DND-41 (cell line): ENCODE data around the gene ESYT3.

Experiments
- ATAC-seq: fragments of 200-7000 bp; cut with Tn5 transposase; 3 replicates; pipeline ENCODE4 v1.9.1; 2021; ENCODE audit warnings: low read depth; ENCODE audit not compliant: insufficient read depth
- DNase-seq: peaks from one replicate; pipeline ENCODE4 v3.0.0-alpha.2; 2020
- H2AFZ ChIP-seq: 2 replicates; pipeline ENCODE4 v1.6.0; 2012; ENCODE audit warnings: low read depth, low read length
- H3K27ac ChIP-seq: 2 replicates; pipeline ENCODE4 v1.5.1; 2012; ENCODE audit warnings: low read length, inconsistent platforms
- H3K27me3 ChIP-seq: fragments of 200-600 bp; sonication (generic); 2 replicates; pipeline ENCODE4 v1.6.0; 2012; ENCODE audit warnings: low read length, mild to moderate bottlenecking, inconsistent platforms; ENCODE audit not compliant: insufficient read depth, poor library complexity
- H3K36me3 ChIP-seq: 2 replicates; pipeline ENCODE4 v1.5.1; 2012; ENCODE audit warnings: low read length, inconsistent platforms; ENCODE audit not compliant: insufficient read depth
- H3K4me1 ChIP-seq: 2 replicates; pipeline ENCODE4 v1.5.1; 2012; ENCODE audit warnings: mild to moderate bottlenecking, low read length; ENCODE audit not compliant: insufficient read depth
- H3K4me2 ChIP-seq: 2 replicates; pipeline ENCODE4 v1.6.0; 2012; ENCODE audit warnings: mild to moderate bottlenecking, moderate library complexity, low read length, inconsistent platforms; ENCODE audit not compliant: insufficient read depth
- H3K4me3 ChIP-seq, 2 experiments: fragments of 200-600 bp in 1 of 2; shearing (Covaris generic) in 1 of 2; 2 replicates each; pipeline ENCODE4 v1.5.1; 2012 to 2016; ENCODE audit warnings: inconsistent platforms in 2 of 2, low read length in 2 of 2, mild to moderate bottlenecking in 2 of 2, low read depth in 1 of 2, moderate library complexity in 1 of 2
- H3K79me2 ChIP-seq: 2 replicates; pipeline ENCODE4 v1.6.0; 2012; ENCODE audit warnings: low read length, inconsistent platforms; ENCODE audit not compliant: insufficient read depth
- H3K9ac ChIP-seq: 2 replicates; pipeline ENCODE4 v1.6.0; 2012; ENCODE audit warnings: low read depth, mild to moderate bottlenecking, inconsistent platforms, low read length, moderate library complexity
- H3K9me3 ChIP-seq: 2 replicates; pipeline ENCODE4 v1.5.1; 2012; ENCODE audit warnings: low read length, moderate library complexity, mild to moderate bottlenecking, inconsistent platforms; ENCODE audit not compliant: insufficient read depth, severe bottlenecking
- H4K20me1 ChIP-seq: 2 replicates; pipeline ENCODE4 v1.6.0; 2012; ENCODE audit warnings: low read length; ENCODE audit not compliant: insufficient read depth
- EZH2 ChIP-seq: IDR thresholded peaks from 3 replicates; pipeline ENCODE4 v1.6.1; 2012; ENCODE audit warnings: borderline replicate concordance, low read depth, mild to moderate bottlenecking, moderate library complexity, low read length, inconsistent platforms; ENCODE audit not compliant: severe bottlenecking
- TF ChIP-seq, protein P1 (sequence below): IDR thresholded peaks from 2 replicates; pipeline ENCODE4 v1.5.1; 2012; ENCODE audit warnings: borderline replicate concordance, low read length, moderate library complexity, mild to moderate bottlenecking; ENCODE audit not compliant: poor library complexity, severe bottlenecking; ENCODE audit errors: extremely low read depth

ESYT3 gene

GRCh38 chr3:138437281-138437680, 2.9 kb downstream of the ESYT3 start:
- no peaks in the 10 kb centered on the region for H3K4me1 ChIP-seq
- H3K27ac ChIP-seq = no peak overlapping the region
- no peaks in the 10 kb centered on the region for H3K36me3 ChIP-seq
- H3K4me3 ChIP-seq = no peak overlapping the region
- peaks cover 4% of the 10 kb centered on the region for H3K27me3 ChIP-seq
- H3K9ac ChIP-seq = no peak overlapping the region
- H3K4me2 ChIP-seq = no peak overlapping the region
- DNase-seq (no peak), ATAC-seq (no peak)
- H3K9me3 ChIP-seq = no peaks in the 10 kb centered on the region
- TF ChIP-seq, protein P1, sequence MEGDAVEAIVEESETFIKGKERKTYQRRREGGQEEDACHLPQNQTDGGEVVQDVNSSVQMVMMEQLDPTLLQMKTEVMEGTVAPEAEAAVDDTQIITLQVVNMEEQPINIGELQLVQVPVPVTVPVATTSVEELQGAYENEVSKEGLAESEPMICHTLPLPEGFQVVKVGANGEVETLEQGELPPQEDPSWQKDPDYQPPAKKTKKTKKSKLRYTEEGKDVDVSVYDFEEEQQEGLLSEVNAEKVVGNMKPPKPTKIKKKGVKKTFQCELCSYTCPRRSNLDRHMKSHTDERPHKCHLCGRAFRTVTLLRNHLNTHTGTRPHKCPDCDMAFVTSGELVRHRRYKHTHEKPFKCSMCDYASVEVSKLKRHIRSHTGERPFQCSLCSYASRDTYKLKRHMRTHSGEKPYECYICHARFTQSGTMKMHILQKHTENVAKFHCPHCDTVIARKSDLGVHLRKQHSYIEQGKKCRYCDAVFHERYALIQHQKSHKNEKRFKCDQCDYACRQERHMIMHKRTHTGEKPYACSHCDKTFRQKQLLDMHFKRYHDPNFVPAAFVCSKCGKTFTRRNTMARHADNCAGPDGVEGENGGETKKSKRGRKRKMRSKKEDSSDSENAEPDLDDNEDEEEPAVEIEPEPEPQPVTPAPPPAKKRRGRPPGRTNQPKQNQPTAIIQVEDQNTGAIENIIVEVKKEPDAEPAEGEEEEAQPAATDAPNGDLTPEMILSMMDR = no peak
- TF ChIP-seq EZH2 = no peak
- no peaks in the 10 kb centered on the region for H3K79me2 ChIP-seq
- H4K20me1 ChIP-seq = no peaks in the 10 kb centered on the region
- no peak overlapping the region for H2AFZ ChIP-seq

DNA sequence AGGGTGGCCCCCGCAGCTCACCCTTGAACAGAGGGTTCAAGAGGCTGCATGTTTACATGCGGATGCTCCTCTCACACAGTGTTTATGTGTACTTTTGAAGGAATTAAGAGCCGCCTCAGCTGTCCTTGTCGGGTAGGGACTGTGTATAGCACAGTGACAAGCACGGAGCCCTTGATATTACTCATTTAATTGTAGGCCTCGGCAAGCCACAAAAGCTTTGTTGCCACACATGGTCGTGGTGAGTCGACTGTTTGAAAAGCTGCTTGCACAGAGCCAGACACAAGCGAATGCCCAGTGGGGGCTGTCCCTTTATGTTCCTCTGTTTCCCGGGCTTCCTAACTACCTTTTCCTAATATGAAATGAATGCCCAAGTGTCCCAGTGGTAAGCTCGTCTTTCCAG, 4.5 kb downstream of the ESYT3 start:
- H3K4me2 ChIP-seq = no peak overlapping the region
- H3K79me2 ChIP-seq = no peaks in the 10 kb centered on the region
- no peak overlapping the region for H3K9ac ChIP-seq
- H3K9me3 ChIP-seq = no peaks in the 10 kb centered on the region
- H4K20me1 ChIP-seq = no peaks in the 10 kb centered on the region
- H3K4me1 ChIP-seq = no peaks in the 10 kb centered on the region
- no peaks in the 10 kb centered on the region for H3K36me3 ChIP-seq
- no peak for DNase-seq
- no peak overlapping the region for H3K27ac ChIP-seq
- no peak for ATAC-seq
- TF ChIP-seq EZH2 = no peak
- TF ChIP-seq, protein P1 = no peak
- H2AFZ ChIP-seq = no peak overlapping the region
- H3K4me3 ChIP-seq = no peak overlapping the region
- no peaks in the 10 kb centered on the region for H3K27me3 ChIP-seq

GRCh38 chr3:138439646-138440045, 5.2 kb downstream of the ESYT3 start:
- no peaks in the 10 kb centered on the region for H3K9me3 ChIP-seq
- no peak overlapping the region for H3K4me3 ChIP-seq
- no peak overlapping the region for H3K4me2 ChIP-seq
- H4K20me1 ChIP-seq = no peaks in the 10 kb centered on the region
- no peaks in the 10 kb centered on the region for H3K36me3 ChIP-seq
- H3K9ac ChIP-seq = no peak overlapping the region
- DNase-seq (no peak), ATAC-seq (no peak)
- no peak overlapping the region for H2AFZ ChIP-seq
- no peaks in the 10 kb centered on the region for H3K27me3 ChIP-seq
- no peaks in the 10 kb centered on the region for H3K4me1 ChIP-seq
- H3K79me2 ChIP-seq = no peaks in the 10 kb centered on the region
- TF ChIP-seq, protein P1 = no peak
- no peak for TF ChIP-seq EZH2
- H3K27ac ChIP-seq = no peak overlapping the region

DNA sequence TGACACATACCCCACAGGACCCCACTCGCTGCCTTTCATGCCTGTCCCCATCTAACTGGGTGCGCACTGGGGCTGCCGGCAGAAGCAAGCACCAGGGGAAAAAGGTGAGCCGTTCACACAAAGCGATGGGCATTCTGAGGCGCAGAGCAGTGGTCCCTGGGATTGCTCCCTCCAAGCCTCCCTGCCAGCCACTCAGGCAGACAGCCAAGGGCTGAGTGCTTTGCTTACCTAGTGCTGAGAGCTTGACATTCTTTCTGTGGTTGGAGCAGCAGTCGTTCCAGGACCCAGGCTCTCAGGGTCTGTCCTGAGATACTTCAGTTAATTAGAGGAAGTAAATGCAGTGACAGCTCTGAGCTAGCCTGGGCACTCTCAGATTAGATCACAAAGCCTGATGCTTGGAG, 5.7 kb downstream of the ESYT3 start:
- DNase-seq (no peak), ATAC-seq (no peak)
- Histone ChIP-seq H3K9me3 (no peaks in the 10 kb centered on the region), H3K4me3 (no peak overlapping the region), H4K20me1 (no peaks in the 10 kb centered on the region), H3K27ac (no peak overlapping the region), H3K9ac (no peak overlapping the region), H3K4me1 (no peaks in the 10 kb centered on the region), H3K79me2 (no peaks in the 10 kb centered on the region), H3K27me3 (no peaks in the 10 kb centered on the region), H3K36me3 (no peaks in the 10 kb centered on the region), H3K4me2 (no peak overlapping the region), H2AFZ (no peak overlapping the region)
- TF ChIP-seq, protein P1 = no peak
- no peak for TF ChIP-seq EZH2
